Colonic mucosa (tissue), 4 donors: Measurements from ENCODE around the gene GRM5. TPM values are rescaled to one million over a fixed set of nuclear protein-coding genes. Genes with fewer than 3 reads are reported as not detected.

Source experiments
- DNase-seq: peaks from one replicate; pipeline ENCODE4 v3.0.0-alpha.2; 2020
- H3K27ac ChIP-seq: fragments of 200-600 bp; one replicate; pipeline ENCODE4 v1.8.0; 2021
- H3K27me3 ChIP-seq: fragments of 200-600 bp; one replicate; pipeline ENCODE4 v1.8.0; 2021
- H3K36me3 ChIP-seq: fragments of 200-600 bp; one replicate; pipeline ENCODE4 v1.8.0; 2021
- H3K4me1 ChIP-seq: fragments of 200-600 bp; one replicate; pipeline ENCODE4 v1.8.0; 2021; ENCODE audit warnings: mild to moderate bottlenecking
- H3K4me3 ChIP-seq: fragments of 200-600 bp; one replicate; pipeline ENCODE4 v1.8.0; 2021
- H3K9ac ChIP-seq, 2 donors: one replicate each; pipeline ENCODE4 v1.7.0; 2013; ENCODE audit warnings: control low read depth in 2 of 2, low read depth in 2 of 2, low read length in 2 of 2
- H3K9me3 ChIP-seq: fragments of 200-600 bp; one replicate; pipeline ENCODE4 v1.8.0; 2021
- CTCF ChIP-seq: fragments of 200-600 bp; IDR thresholded peaks from one replicate; pipeline ENCODE4 v1.8.0; 2022; ENCODE audit warnings: antibody characterized with exemption, mild to moderate bottlenecking
- intact Hi-C: fragments of 100-400 bp; cut with DNase I; formaldehyde crosslinking; loops from one replicate; pipeline ENCODE4 v1.14.1; 2022
- total RNA-seq, 2 donors: library from RNA; stranded (reverse); fragmentation: NEBNext Ultra II Directional in 1 of 2; extraction: Animal tissue kit (Norgen Biotek cat#: 25700) in 1 of 2; gene quantifications; one replicate each; pipeline ENCODE4 v1.2.1, GENCODE V29; 2021
- donor health status: healthy.
- donor health status: DM: no; HTN: no; CAD: no.
- donor health status: DM: no; HTN: no; CAD: no.

GRM5 gene
- total RNA-seq, 2 donors from 2014 or later = not detected

GRCh38 chr11:88631497-88631896, 434.3 kb downstream of the GRM5 start:
- Histone ChIP-seq H3K27me3 (no peaks in the 10 kb centered on the region), H3K9ac (no peak overlapping the region), H3K9me3 (no peaks in the 10 kb centered on the region), H3K36me3 (no peaks in the 10 kb centered on the region), H3K4me1 (no peaks in the 10 kb centered on the region), H3K27ac (no peak overlapping the region), H3K4me3 (no peak overlapping the region)
- no peak for DNase-seq
- TF ChIP-seq CTCF = no peak
- intact Hi-C loops = no loop called here

GRCh38 chr11:88629496-88629895, 436.3 kb downstream of the GRM5 start:
- Histone ChIP-seq H3K4me1 (no peaks in the 10 kb centered on the region), H3K4me3 (no peak overlapping the region), H3K9ac (no peak overlapping the region), H3K27me3 (no peaks in the 10 kb centered on the region), H3K9me3 (no peaks in the 10 kb centered on the region), H3K36me3 (no peaks in the 10 kb centered on the region), H3K27ac (no peak overlapping the region)
- no peak for TF ChIP-seq CTCF
- intact Hi-C loops = no loop called here
- DNase-seq = no peak

GRCh38 chr11:88626216-88626615, 439.6 kb downstream of the GRM5 start:
- Histone ChIP-seq H3K27ac (no peak overlapping the region), H3K9ac (no peak overlapping the region), H3K36me3 (no peaks in the 10 kb centered on the region), H3K9me3 (no peaks in the 10 kb centered on the region), H3K4me1 (no peaks in the 10 kb centered on the region), H3K27me3 (no peaks in the 10 kb centered on the region), H3K4me3 (no peak overlapping the region)
- intact Hi-C loops = no loop called here
- TF ChIP-seq CTCF = no peak
- no peak for DNase-seq

- Histone ChIP-seq H3K4me1 (no peaks in the 10 kb centered on the region), H3K27ac (no peak overlapping the region), H3K27me3 (no peaks in the 10 kb centered on the region), H3K9me3 (no peaks in the 10 kb centered on the region), H3K4me3 (no peak overlapping the region), H3K36me3 (no peaks in the 10 kb centered on the region), H3K9ac (no peak overlapping the region)
- DNase-seq = no peak
- intact Hi-C loops = no loop called here
- no peak for TF ChIP-seq CTCF
Observed at GRCh38 chr11:88623531-88623930, 442.3 kb downstream of the GRM5 start.

GRCh38 chr11:88620568-88621130, 445.1 kb downstream of the GRM5 start:
- H3K9ac ChIP-seq = no peak overlapping the region
- no peak for DNase-seq
- H3K27ac ChIP-seq = no peak overlapping the region
- TF ChIP-seq CTCF = no peak
- H3K4me1 ChIP-seq = no peaks in the 10 kb centered on the region
- H3K27me3 ChIP-seq = no peaks in the 10 kb centered on the region
- intact Hi-C loops = no loop called here
- H3K36me3 ChIP-seq = no peaks in the 10 kb centered on the region
- no peaks in the 10 kb centered on the region for H3K9me3 ChIP-seq
- no peak overlapping the region for H3K4me3 ChIP-seq
